ENCODE measurements around the gene DIPK1A. TPM values are rescaled to one million over a fixed set of nuclear protein-coding genes. Genes with fewer than 3 reads are reported as not detected.

DIPK1A gene
- total RNA-seq, 4 donors from 2014 or later, result 3.1 to 9.9 (median 4.9) TPM

DNA sequence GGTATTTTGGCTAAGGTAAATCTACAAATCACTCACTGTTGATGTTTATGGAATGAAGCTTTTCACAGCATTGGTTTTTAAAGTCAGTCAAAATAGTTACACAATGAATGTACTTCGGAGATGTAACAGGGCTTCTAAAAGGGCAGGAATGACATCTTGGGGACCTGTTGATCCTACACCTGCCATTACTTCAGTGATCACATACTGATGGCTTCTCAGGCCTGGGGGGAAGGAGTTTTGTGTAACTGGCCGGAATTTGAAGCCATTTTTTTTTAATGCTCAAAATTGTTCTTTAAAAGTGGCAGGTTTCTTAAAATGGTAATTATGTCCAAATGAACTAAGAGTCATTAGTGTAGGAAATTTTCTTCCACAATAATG lies 118.2 kb downstream of the DIPK1A start:
- intact Hi-C loops (cut with DNase I), result no loop called here
- no peak overlapping the region for H3K4me3 ChIP-seq
- H3K27ac ChIP-seq, result no peak overlapping the region
- TF ChIP-seq POLR2A (IDR thresholded peaks at IDR 0.05), result no peak
- TF ChIP-seq CTCF (IDR thresholded peaks at IDR 0.05), result no peak
- H3K27me3 ChIP-seq, result no peaks in the 10 kb centered on the region
- no peaks in the 10 kb centered on the region for H3K9me3 ChIP-seq
- DNase-seq, result no peak
- H3K36me3 ChIP-seq, result peaks cover 8 to 77% (median 28%) of the 10 kb centered on the region in 3 donors
- peaks cover 1 to 33% (median 9%) of the 10 kb centered on the region in 3 donors for H3K4me1 ChIP-seq
- WGBS, 2 donors, result 32 to 38% methylated on average over 2 of the region's 2 CpGs

DNA sequence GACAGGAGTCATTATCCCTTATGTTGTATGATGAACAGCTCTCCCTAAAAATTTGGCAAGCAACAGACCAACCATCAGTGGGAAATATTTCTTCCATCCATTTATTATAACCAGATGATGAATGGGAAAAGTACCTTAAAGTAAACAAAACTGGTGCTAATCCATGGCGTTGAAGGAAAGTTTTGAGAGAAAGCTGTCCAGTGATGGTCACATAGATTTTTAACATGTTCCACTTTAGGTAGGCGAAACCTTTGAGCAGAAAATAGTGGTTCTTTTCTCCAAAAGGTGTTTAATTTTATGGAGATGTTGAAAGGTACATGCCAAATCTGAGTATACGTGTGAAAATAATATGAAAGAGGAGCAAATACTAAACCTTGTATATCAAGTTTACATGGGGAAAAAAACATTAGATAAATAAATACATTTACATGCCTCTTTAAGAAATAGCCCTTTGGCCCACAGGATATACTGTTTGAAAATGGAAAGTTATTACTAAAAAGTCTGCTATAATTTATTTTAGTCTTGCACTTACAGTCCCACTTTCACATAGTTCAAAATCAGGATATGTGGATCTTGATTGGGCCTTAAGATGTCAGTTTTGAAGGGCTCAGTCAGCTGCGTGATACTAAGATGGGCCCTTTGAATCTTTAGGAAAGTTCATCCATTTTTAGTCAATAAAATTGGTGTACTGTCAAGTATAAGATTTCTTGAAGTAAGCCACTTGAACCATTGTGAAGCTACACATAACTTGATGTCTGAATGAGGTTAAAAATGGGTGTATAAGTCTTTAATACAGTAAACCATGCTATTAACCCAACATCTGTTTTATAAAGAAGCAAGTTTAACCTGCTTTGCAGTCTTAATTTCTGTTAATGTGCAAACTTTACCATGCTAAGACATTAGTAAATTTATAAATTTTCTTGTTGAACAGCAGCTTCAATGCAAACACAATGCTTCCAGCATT lies 118.9 kb downstream of the DIPK1A start:
- WGBS, 2 donors, result 74 to 78% methylated on average over 4 of the region's 4 CpGs
- Histone ChIP-seq H3K27ac (no peak overlapping the region), H3K4me3 (no peak overlapping the region), H3K4me1 (peaks cover 6 to 34% (median 16%) of the 10 kb centered on the region in 3 donors), H3K27me3 (no peaks in the 10 kb centered on the region), H3K9me3 (no peaks in the 10 kb centered on the region), H3K36me3 (peaks cover 8 to 84% (median 28%) of the 10 kb centered on the region in 3 donors)
- intact Hi-C loops (cut with DNase I), result no loop called here
- DNase-seq, result no peak
- TF ChIP-seq CTCF (IDR thresholded peaks at IDR 0.05) (no peak), POLR2A (IDR thresholded peaks at IDR 0.05) (no peak)

DNA sequence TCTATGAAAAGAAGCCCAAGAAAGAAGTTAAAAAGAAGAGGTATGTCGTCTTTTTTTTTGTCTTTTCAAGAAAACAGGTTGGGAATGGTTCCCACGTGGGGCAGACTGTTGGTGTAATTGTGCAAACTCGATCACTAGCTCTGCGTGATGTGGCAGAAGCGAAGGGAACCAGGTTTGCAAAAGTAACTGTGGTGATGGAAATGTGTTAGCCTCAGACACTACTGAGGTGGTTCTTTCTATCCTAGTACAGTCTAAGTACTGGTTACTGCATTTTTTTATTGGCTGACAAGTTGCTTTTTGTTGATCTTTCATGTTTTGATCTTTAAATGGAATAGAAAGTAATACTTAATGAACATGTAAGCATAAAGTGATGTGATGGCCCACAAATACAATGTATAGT lies 120.7 kb downstream of the DIPK1A start:
- peaks cover 8 to 97% (median 34%) of the 10 kb centered on the region in 3 donors for H3K36me3 ChIP-seq
- no peak for DNase-seq
- intact Hi-C loops (cut with DNase I), result no loop called here

DNA sequence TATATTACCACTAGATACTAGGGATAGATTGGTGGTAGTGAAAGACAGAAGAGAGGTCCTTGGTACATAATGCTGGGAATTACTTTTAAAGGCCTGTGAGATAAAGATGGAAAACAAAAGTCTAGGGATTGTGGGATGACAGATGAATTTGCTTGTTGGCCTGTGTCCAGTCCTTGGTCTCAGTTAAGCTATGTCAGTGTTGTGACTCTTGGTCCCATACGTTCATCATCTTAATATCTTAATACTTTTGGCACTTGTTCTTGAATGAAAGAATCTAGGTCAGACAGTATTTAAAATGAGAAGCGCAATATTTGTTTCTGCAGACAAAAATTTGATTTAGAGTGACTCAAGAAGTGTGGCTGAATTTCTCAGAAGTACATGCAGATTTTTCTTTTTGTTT lies 121.8 kb downstream of the DIPK1A start:
- Histone ChIP-seq H3K27ac (no peak overlapping the region), H3K9me3 (no peaks in the 10 kb centered on the region), H3K4me1 (peaks cover 23 to 63% (median 38%) of the 10 kb centered on the region in 3 donors), H3K36me3 (peaks cover 8 to 100% (median 34%) of the 10 kb centered on the region in 3 donors), H3K27me3 (no peaks in the 10 kb centered on the region), H3K4me3 (no peak overlapping the region)
- WGBS, 2 donors, result 41 to 50% methylated on average over 2 of the region's 2 CpGs
- intact Hi-C loops (cut with DNase I), result no loop called here
- TF ChIP-seq CTCF (IDR thresholded peaks at IDR 0.05), result no peak
- no peak for TF ChIP-seq POLR2A (IDR thresholded peaks at IDR 0.05)
- DNase-seq, result no peak

More for the DNA sequence above, 120.7 kb downstream of the DIPK1A start:
- no peak overlapping the region for H3K27ac ChIP-seq
- H3K27me3 ChIP-seq, result no peaks in the 10 kb centered on the region
- no peak for TF ChIP-seq CTCF (IDR thresholded peaks at IDR 0.05)
- no peak for TF ChIP-seq POLR2A (IDR thresholded peaks at IDR 0.05)
- 66 to 68% methylated on average over 5 of the region's 5 CpGs for whole genome bisulfite sequencing, 2 donors
- H3K4me1 ChIP-seq, result peaks cover 14 to 51% (median 28%) of the 10 kb centered on the region in 3 donors
- H3K9me3 ChIP-seq, result no peaks in the 10 kb centered on the region
- no peak overlapping the region for H3K4me3 ChIP-seq

DNA sequence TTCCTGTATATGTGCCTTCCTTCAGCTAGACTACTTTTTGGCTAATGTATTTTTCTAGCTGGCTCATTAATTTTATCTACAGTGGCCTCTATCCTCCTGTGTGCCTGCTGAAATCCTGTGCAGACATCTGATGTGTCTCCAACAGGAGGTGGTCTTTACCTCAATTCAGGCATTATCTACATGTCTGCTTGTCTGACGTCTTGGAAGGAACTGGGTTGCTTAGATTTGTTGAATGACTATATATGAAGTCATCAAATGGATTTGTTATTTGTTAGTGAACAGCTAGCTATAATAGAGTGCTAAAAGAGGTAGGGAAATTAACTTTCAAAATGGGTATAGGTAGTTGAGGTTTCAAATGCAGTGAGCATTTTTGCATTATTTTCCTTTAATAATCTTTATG lies 122.7 kb downstream of the DIPK1A start:
- H3K36me3 ChIP-seq, result peaks cover 8 to 100% (median 34%) of the 10 kb centered on the region in 3 donors

More for the DNA sequence above, 122.7 kb downstream of the DIPK1A start:
- intact Hi-C loops (cut with DNase I), result no loop called here
- Histone ChIP-seq H3K4me1 (peaks cover 26 to 72% (median 47%) of the 10 kb centered on the region in 3 donors), H3K27ac (no peak overlapping the region), H3K4me3 (no peak overlapping the region), H3K9me3 (no peaks in the 10 kb centered on the region), H3K27me3 (no peaks in the 10 kb centered on the region)
- WGBS, 2 donors, result 0% methylated on average over 1 of the region's 1 CpG
- TF ChIP-seq CTCF (IDR thresholded peaks at IDR 0.05), result no peak
- TF ChIP-seq POLR2A (IDR thresholded peaks at IDR 0.05), result no peak
- DNase-seq, result no peak

All from esophagus squamous epithelium (tissue), 5 donors.